ENCODE measurements around the gene YWHAQ. TPM values are rescaled to one million over a fixed set of nuclear protein-coding genes. Genes with fewer than 3 reads are reported as not detected.

Gene YWHAQ
- total and polyA plus RNA-seq, 3 donors from 2014 or later, result 260 to 374 (median 261) TPM

DNA sequence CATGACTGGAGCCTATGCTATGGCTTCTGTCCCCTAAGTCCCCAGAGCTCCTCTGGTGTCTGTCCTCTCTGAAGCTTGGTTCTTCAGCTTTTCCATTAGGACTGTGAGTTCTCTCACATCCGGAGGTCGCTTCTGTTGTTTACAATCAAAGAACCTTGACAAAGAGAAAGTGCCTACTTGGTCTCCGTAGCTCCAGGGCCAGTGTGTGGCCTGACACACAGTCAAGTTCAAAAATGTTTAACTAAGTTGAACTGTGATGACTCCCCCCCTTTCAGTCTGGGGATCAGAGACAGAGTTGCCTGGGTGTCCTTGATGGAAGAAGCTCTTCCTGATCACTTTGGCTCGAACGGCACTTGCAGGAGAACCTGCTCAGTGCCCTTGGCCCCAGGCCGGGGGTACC is 26.3 kb upstream of the YWHAQ start:
- H3K4me3 ChIP-seq, result no peak overlapping the region
- no peaks in the 10 kb centered on the region for H3K9me3 ChIP-seq
- TF ChIP-seq POLR2A (IDR thresholded peaks at IDR 0.05), result no peak
- TF ChIP-seq, protein P1, sequence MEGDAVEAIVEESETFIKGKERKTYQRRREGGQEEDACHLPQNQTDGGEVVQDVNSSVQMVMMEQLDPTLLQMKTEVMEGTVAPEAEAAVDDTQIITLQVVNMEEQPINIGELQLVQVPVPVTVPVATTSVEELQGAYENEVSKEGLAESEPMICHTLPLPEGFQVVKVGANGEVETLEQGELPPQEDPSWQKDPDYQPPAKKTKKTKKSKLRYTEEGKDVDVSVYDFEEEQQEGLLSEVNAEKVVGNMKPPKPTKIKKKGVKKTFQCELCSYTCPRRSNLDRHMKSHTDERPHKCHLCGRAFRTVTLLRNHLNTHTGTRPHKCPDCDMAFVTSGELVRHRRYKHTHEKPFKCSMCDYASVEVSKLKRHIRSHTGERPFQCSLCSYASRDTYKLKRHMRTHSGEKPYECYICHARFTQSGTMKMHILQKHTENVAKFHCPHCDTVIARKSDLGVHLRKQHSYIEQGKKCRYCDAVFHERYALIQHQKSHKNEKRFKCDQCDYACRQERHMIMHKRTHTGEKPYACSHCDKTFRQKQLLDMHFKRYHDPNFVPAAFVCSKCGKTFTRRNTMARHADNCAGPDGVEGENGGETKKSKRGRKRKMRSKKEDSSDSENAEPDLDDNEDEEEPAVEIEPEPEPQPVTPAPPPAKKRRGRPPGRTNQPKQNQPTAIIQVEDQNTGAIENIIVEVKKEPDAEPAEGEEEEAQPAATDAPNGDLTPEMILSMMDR (IDR thresholded peaks at IDR 0.05), result no peak
- no peak for DNase-seq
- H3K27ac ChIP-seq, result no peak overlapping the region
- peaks cover 16% of the 10 kb centered on the region for H3K4me1 ChIP-seq
- 20 to 54% methylated on average over 1 to 6 of the region's 6 CpGs for WGBS, 2 donors
- no peaks in the 10 kb centered on the region for H3K36me3 ChIP-seq (ENCODE audit: low read depth, missing control alignments)
- intact Hi-C loops (cut with DNase I; ENCODE audit: low total_unique reads), result no loop called here
- H3K27me3 ChIP-seq, result no peaks in the 10 kb centered on the region

DNA sequence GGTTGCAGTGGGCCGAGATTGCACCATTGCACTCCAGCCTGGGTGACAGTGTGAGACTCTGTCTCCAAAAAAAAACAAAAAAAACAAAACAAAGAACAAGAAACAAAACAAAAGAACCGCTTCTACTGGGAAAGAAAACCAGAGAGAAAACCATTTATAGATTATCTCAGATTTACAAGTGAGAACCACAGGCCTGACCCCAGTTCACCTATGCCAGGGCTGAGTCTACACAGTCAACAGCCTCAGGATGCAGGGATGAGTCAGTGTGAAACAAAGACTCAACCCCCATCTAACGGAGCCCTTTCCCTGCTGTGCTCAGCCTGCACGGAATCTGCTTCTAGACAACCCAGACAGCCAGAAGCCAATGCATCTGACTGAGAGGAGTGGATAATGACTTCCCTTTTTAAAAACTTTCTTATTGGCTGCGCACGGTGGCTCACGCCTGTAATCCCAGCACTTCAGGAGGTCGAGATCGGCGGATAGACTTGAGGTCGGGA is 25.5 kb upstream of the YWHAQ start:
- Histone ChIP-seq H3K27me3 (no peaks in the 10 kb centered on the region), H3K9me3 (no peaks in the 10 kb centered on the region), H3K27ac (no peak overlapping the region), H3K4me1 (peaks cover 16% of the 10 kb centered on the region), H3K4me3 (no peak overlapping the region), H3K36me3 (ENCODE audit: low read depth, missing control alignments) (no peaks in the 10 kb centered on the region)
- intact Hi-C loops (cut with DNase I; ENCODE audit: low total_unique reads), result no loop called here
- WGBS, 2 donors, result 92 to 98% methylated on average over 11 of the region's 11 CpGs
- DNase-seq, result no peak
- TF ChIP-seq, protein P1 (IDR thresholded peaks at IDR 0.05), result no peak
- no peak for TF ChIP-seq POLR2A (IDR thresholded peaks at IDR 0.05)

DNA sequence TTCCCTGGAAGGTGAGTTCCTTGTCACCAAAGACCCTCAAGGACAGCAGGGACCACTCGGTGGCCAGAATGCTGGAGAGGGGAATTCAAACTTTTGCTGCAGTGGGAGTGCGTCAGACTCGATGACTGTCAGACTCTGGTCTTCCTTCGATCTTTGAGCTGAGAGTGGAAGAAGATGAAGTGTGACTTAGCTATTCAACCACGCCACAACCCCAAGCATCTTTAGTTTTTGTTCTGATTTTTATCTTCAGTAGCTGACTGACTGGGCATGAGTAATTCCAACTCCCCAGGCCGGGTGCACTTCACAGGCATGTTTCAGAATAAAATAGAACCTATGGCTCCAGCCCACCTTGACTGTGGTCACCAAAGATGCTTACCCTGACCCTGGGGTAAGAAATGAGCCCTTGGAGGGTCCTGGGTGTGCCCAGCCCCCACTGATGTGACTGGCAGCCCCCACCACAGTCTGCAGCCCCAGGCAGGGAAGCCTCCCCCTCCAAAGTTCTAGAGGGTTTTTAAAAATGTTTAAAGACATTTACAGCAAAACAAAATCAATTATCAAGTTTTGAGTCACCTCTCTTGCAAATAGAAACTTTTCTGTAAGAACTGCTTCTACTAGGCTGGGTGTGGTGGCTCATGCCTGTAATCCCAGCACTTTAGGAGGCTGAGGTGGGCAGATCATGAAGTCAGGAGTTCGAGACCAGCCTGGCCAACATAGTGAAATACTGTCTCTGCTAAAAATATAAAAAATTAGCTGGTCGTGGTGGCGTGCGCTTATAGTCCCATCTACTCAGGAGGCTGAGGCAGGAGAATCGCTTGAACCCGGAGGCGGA is 24.9 kb upstream of the YWHAQ start:
- H3K4me3 ChIP-seq, result no peak overlapping the region
- H3K27ac ChIP-seq, result no peak overlapping the region
- H3K27me3 ChIP-seq, result no peaks in the 10 kb centered on the region
- H3K9me3 ChIP-seq, result no peaks in the 10 kb centered on the region
- peaks cover 16% of the 10 kb centered on the region for H3K4me1 ChIP-seq
- no peak for DNase-seq
- TF ChIP-seq, protein P1 (IDR thresholded peaks at IDR 0.05), result no peak
- no peak for TF ChIP-seq POLR2A (IDR thresholded peaks at IDR 0.05)
- no peaks in the 10 kb centered on the region for H3K36me3 ChIP-seq (ENCODE audit: low read depth, missing control alignments)
- WGBS, 2 donors, result 89 to 90% methylated on average over 13 of the region's 13 CpGs
- intact Hi-C loops (cut with DNase I; ENCODE audit: low total_unique reads), result no loop called here

DNA sequence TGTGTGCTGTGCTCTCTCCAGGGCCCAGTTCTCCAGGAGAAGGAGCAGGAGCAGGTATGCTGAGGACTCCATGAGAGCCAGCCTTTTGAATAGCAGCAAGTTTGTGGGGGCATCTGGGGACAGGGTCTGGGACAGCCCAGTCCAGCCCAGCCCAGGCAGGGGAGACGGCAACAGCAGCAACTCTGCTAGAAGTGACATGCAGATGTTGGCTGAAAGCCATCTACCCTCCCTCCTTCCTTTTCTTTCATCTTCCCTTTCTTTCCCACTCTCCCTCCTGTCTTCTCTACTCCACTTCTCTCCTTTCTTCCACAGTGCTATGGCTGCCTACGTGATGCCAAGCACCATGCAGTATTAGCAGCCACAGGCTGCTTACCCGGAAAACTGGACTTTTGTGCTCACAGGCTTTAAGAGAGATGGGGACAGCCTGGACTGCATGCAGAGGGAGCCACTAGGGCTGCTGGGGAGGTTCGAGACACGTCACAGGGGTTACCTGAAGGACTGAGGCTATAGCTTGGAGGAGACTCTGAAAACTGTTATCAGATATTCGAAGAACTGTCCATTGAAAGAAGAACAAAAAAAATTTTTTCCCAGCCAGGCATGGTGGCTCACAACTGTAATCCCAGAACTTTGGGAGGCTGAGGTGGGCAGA is 23.8 kb upstream of the YWHAQ start:
- TF ChIP-seq POLR2A (IDR thresholded peaks at IDR 0.05), result no peak
- TF ChIP-seq, protein P1 (IDR thresholded peaks at IDR 0.05), result no peak
- Histone ChIP-seq H3K27me3 (no peaks in the 10 kb centered on the region), H3K4me3 (no peak overlapping the region), H3K9me3 (no peaks in the 10 kb centered on the region), H3K36me3 (ENCODE audit: low read depth, missing control alignments) (no peaks in the 10 kb centered on the region), H3K4me1 (peaks cover 16% of the 10 kb centered on the region), H3K27ac (no peak overlapping the region)
- no peak for DNase-seq
- intact Hi-C loops (cut with DNase I; ENCODE audit: low total_unique reads), result no loop called here
- 70 to 79% methylated on average over 6 of the region's 6 CpGs for WGBS, 2 donors

Data from testis (tissue), 3 donors.